DMS53 treated with DMSO at 0.1 percent for 48 hours (cell line): Measurements from ENCODE around the gene TMEM185A.
"Not testable (repeated sequence)": the region's sequence is repeated elsewhere in the genome, so short reads cannot be mapped to it uniquely, and the experiment has no call there.

ENCODE experiments used
- DNase-seq: peaks from one replicate; lab custom pipeline; 2025; ENCODE audit not compliant: unreplicated experiment; lab: John Stamatoyannopoulos, UW

Gene TMEM185A

DNA sequence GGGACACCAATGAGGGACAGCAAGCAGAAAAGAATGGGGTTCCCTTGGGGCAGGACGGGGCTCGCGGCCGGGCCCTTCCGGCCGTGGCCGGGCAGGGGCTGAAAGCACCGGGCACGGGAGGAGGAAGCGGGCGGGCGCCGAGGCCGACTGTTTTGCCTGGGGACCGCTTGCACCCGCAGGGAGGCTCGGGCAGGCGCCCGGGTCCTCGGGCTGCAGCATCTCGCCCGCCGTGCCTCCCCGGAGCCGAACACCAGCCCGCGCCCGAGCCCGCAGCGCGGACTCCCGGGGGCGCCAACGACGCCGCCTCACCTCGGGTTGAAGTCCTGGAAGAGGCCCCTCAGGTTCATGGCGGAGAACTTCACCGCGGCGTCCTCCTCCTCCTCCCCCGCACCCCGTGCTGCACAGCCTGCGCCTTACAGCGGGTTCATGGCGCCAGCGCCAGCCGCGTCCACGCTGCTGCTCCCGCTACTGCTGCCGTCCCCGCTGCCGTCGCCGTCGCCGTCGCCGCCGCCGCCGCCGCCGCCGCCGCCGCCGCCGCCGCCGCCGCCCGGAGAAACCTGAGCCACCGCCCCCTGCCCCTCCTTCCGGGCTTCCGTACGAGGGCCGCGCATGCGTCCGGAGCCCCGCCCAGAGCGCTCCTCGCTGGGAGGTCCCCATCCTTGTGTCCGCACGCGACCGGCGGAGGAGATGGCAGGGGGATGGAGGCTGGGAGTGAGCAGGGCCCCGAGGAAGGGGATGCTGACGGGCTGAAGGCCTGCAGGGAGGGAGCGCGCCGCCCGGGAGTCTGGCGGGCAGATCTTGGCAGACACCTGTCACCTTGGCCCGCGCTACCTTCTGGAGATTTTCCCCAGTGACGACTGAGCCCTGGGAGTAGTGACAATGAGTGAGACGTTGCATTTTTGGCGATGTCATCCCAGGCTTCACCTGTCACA, at the start of gene TMEM185A:
Gene TMEM185A (minus strand): TSS at position 559 of the 932 bp plus-strand sequence. CDS start 212 bp downstream, at position 347.
- DNase-seq, result peak; percentile 33

GRCh38 chrX:149681182-149681581, 49.6 kb upstream of the TMEM185A start:
- no peak for DNase-seq

DNA sequence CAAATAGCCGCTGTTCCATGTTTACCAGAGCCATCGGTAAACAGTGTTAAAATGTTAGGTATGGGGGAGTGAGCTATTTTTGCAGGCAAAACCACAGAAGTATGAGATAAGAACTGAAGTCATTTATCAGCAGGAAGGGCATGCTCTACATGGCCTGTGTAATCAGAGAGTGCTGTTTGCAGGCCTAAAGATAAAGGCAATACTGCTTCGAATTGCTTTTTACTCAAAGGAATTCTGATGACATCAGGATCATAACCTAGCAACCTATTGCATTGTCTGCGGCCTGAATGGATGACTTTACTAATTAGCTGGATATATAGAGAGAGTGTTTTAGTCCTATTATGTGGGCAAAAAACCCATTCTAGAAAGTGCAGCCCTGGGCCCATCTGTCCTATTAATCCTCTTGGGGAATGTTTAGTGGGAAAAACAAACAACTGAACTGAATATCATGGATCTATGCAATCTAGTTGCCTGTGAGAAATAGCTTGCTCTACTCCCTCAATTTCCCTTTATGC, 47.6 kb upstream of the TMEM185A start:
- DNase-seq, result not testable (repeated sequence)

GRCh38 chrX:149675554-149675953, 44.0 kb upstream of the TMEM185A start:
- not testable (repeated sequence) for DNase-seq

- DNase-seq, result not testable (repeated sequence)
Measured at GRCh38 chrX:149675088-149675487, 43.5 kb upstream of the TMEM185A start.

GRCh38 chrX:149660613-149661012, 29.0 kb upstream of the TMEM185A start:
- not testable (repeated sequence) for DNase-seq

- DNase-seq, result not testable (repeated sequence)
Measured at GRCh38 chrX:149656260-149656884, 24.8 kb upstream of the TMEM185A start.

GRCh38 chrX:149652232-149652981, 20.8 kb upstream of the TMEM185A start:
- DNase-seq, result no peak

DNA sequence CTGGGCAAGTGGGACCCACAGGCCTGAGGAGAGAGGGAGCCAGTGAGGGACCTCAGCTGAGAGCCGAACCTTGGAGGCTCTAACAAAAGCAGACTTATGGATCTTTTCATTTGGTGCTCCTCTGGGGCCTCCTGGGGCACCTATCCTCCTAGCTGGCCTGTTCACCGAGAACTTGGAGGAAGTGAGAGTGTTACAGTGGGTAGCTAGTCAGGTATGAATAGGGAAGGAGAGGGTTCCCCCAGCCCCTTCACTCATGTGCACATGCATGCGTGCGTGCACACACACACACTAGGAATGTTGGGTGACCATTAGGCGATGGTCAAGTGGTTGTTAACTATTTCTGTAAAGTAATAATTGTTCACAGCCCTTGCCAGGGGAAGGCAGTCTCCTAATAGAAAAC, 18.6 kb upstream of the TMEM185A start:
- DNase-seq, result no peak

DNA sequence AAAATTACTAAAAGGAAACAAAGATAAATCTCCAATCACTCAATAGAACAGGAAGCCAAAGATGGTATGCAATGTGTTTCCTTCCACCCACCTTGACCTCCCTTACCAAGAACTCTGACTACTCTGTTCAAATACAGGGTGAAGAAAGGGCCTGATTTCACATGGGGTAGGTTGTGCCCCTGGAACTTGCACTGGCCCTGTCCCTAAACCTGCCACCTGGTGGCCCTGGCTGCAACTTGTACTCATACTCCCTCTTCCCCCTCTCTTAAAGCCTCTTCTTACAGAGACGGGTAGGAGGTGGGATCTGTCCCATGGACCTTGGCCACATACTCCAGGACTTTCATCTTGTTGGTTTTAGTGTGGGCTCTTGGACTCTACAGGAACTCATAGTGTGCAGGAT, 17.3 kb upstream of the TMEM185A start:
- DNase-seq, result no peak

DNA sequence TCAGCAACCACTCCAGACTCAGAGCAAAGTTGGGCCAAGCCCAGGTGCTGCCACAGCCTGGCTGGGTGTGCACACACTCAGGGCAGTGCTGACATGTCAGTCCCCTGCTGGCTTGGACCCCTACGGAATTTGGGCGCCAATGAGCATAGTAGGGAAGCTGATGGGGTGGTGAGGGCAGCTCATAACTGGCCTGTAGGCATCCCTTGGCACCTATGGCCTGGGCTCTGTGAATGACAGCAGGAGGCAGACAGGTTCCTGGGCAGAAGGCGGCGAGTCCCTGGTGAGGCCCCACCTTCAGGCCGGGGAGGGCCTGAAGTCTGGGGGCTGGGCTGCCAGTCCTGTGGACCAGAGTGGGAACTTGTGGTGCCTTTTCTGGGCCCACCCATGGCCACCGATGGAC, 15.9 kb upstream of the TMEM185A start:
- DNase-seq, result no peak

DNA sequence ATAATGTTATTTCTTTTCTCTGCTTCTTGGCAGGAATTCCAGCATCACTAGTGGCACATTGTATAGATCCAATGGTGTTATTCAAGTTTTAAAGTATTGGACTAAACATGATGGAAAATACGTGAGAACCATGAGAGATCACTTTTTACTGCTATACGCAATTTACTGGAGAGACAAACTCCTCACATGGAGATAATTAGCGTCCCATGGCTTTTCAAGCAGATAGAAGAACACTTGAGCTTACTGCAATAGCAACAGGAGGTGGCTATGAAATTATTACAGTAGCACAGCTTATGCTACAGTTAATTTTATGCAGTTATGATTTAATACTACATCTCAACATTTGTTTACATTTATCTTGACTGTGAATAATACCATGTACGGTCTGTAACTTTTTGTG, 11.9 kb upstream of the TMEM185A start:
- DNase-seq, result no peak

GRCh38 chrX:149641835-149642234, 10.2 kb upstream of the TMEM185A start:
- DNase-seq, result no peak

DNA sequence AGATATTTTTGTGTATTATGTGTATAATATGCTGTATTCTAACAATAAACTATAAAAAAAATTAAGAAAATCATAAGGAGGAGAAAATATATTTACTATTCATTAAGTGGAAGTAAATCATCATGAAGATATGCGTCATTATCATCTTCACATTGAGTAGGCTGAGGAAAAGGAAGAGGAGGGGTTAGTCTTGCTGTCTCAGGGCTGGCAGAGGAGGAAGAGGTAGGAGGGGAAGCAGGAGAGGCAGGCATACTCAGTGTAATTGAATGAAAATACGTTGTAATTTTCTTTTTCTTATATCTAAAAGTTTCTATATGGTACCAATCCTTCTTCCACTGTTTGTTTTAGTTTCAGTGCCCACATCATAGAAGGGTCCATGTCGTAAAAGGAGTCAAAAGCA, 9.8 kb upstream of the TMEM185A start:
- no peak for DNase-seq

- no peak for DNase-seq
Measured at GRCh38 chrX:149639568-149639967, 8.0 kb upstream of the TMEM185A start.

- DNase-seq, result no peak
Measured at GRCh38 chrX:149638860-149639259, 7.3 kb upstream of the TMEM185A start.

GRCh38 chrX:149633511-149633910, 1.9 kb upstream of the TMEM185A start:
- DNase-seq, result no peak

GRCh38 chrX:149630681-149631233, 835 bp downstream of the TMEM185A start:
- DNase-seq, result no peak

DNA sequence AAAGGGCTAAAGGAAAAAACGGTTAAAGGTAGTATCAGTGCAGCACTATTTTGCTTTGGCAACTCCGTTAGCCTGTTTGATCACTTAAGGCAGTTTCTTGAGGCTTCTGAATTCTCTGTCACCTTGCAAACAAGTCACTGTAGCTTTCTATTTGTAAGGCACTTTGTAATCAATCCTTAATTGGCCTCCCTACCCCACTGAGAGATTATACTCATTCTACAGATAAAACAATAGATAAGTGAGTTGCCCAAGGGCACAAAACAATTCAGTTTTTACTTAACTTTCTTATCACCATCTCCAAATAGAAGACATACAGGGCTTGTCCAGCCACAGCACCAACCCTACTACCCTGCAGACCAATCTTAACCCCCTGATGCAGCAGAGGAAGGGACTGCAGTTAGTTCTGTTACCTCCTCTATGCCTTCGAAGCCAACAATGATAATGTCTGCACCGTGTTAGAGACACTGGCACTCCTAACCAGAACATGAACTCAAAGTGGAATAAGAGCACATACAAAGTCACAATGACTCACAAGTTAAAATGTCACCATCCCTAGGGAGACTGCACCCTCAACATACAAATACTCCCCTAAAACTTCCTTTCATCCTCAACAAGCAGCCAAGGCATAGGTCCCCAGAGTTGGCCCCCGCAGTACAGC, 1.7 kb downstream of the TMEM185A start:
- no peak for DNase-seq

- no peak for DNase-seq
Measured at GRCh38 chrX:149628768-149629167, 2.8 kb downstream of the TMEM185A start.
